Mesendoderm (in vitro differentiated cells): ENCODE results near the gene TBL1X. TPM values are rescaled to one million over a fixed set of nuclear protein-coding genes. Genes with fewer than 3 reads are reported as not detected.

Experiments
- DNase-seq: peaks from one replicate; pipeline ENCODE4 v3.0.0; 2013
- H2AK5ac ChIP-seq: 2 replicates; pipeline ENCODE4 v1.6.1; 2013; ENCODE audit warnings: low read length, inconsistent platforms
- H2BK120ac ChIP-seq: 2 replicates; pipeline ENCODE4 v1.6.1; 2013; ENCODE audit warnings: low read depth, mild to moderate bottlenecking, low read length, moderate library complexity, mixed read lengths
- H2BK15ac ChIP-seq: replicated peaks from 2 replicates; pipeline ENCODE4 v1.6.1; 2013; ENCODE audit warnings: low read depth, mild to moderate bottlenecking, moderate library complexity
- H2BK5ac ChIP-seq: 2 replicates; pipeline ENCODE4 v1.6.1; 2013; ENCODE audit warnings: low read length, inconsistent platforms
- H3K18ac ChIP-seq: 2 replicates; pipeline ENCODE4 v1.6.1; 2013; ENCODE audit warnings: mild to moderate bottlenecking, low read length, mixed read lengths
- H3K23ac ChIP-seq: one replicate; pipeline ENCODE4 v1.6.1; 2013; ENCODE audit warnings: low read length
- H3K27ac ChIP-seq: 2 replicates; pipeline ENCODE4 v1.5.1; 2013; ENCODE audit warnings: low read depth, mild to moderate bottlenecking, inconsistent platforms, low read length, moderate library complexity
- H3K27me3 ChIP-seq: 2 replicates; pipeline ENCODE4 v1.6.1; 2013; ENCODE audit warnings: low read length, control low read depth, mild to moderate bottlenecking, inconsistent platforms; ENCODE audit not compliant: insufficient read depth, poor library complexity
- H3K36me3 ChIP-seq: 2 replicates; pipeline ENCODE4 v1.6.1; 2013; ENCODE audit warnings: low read length, inconsistent platforms; ENCODE audit not compliant: control insufficient read depth, insufficient read depth
- H3K4ac ChIP-seq: one replicate; pipeline ENCODE4 v1.6.1; 2013; ENCODE audit warnings: low read depth, mild to moderate bottlenecking, low read length, moderate library complexity
- H3K4me1 ChIP-seq: 2 replicates; pipeline ENCODE4 v1.6.1; 2013; ENCODE audit warnings: low read depth, low read length, inconsistent platforms; ENCODE audit not compliant: control insufficient read depth
- H3K4me2 ChIP-seq: 2 replicates; pipeline ENCODE4 v1.6.1; 2013; ENCODE audit warnings: low read length
- H3K4me3 ChIP-seq: 2 replicates; pipeline ENCODE4 v1.5.1; 2013; ENCODE audit warnings: mild to moderate bottlenecking, low read length
- H3K56ac ChIP-seq: one replicate; pipeline ENCODE4 v1.6.1; 2013; ENCODE audit warnings: low read length
- H3K79me1 ChIP-seq: 2 replicates; pipeline ENCODE4 v1.6.1; 2013; ENCODE audit warnings: low read length, inconsistent platforms
- H3K79me2 ChIP-seq: 2 replicates; pipeline ENCODE4 v1.6.1; 2013; ENCODE audit warnings: mild to moderate bottlenecking, low read length; ENCODE audit not compliant: control insufficient read depth, insufficient read depth
- H3K9ac ChIP-seq: 2 replicates; pipeline ENCODE4 v1.6.1; 2013; ENCODE audit warnings: low read length, inconsistent platforms
- H4K5ac ChIP-seq: one replicate; pipeline ENCODE4 v1.6.1; 2013; ENCODE audit warnings: low read length
- H4K8ac ChIP-seq: one replicate; pipeline ENCODE4 v1.6.1; 2013; ENCODE audit warnings: low read depth, mild to moderate bottlenecking, control low read depth, low read length, moderate library complexity
- WGBS: extraction: QIAGEN DNeasy Blood & Tissue Kit; methylation state at CpG from one replicate; pipeline ENCODE4 v1.1.7; 2013; ENCODE audit warnings: low lambda C conversion rate, missing lambda C conversion rate; ENCODE audit not compliant: insufficient coverage; ENCODE audit errors: extremely low coverage; 5-methylcytosine and 5-hydroxymethylcytosine counted together
- polyA plus RNA-seq, 2 experiments: library from polyadenylated mRNA; stranded (reverse); fragments of 200-250 nt; gene quantifications; one replicate each; pipeline ENCODE4 v1.2.3, GENCODE V29; 2013

TBL1X gene
- polyA plus RNA-seq (2013, experiment 1 of 2), result 19.6 TPM
- 20.0 TPM for polyA plus RNA-seq (2013, experiment 2 of 2)

GRCh38 chrX:9464435-9465371 is at the start of gene TBL1X:
Gene TBL1X (plus strand): TSS chrX:9465058. CDS start chrX:9653587, 188,529 bp downstream.
- Histone ChIP-seq H2BK5ac (no peak within 1 kb of the TSS), H3K36me3 (no peaks in the 10 kb centered on the region), H3K18ac (peak within 1 kb of the TSS; percentile 98), H2BK120ac (peak within 1 kb of the TSS; percentile 54), H3K9ac (peak within 1 kb of the TSS; percentile 69), H3K4me3 (peak within 1 kb of the TSS; percentile 33), H3K27ac (peak within 1 kb of the TSS; percentile 51), H3K4me2 (peak within 1 kb of the TSS; percentile 42), H2AK5ac (no peak within 1 kb of the TSS), H3K79me2 (peaks cover 22% of the 10 kb centered on the region), H4K8ac (peak within 1 kb of the TSS; percentile 93), H3K4ac (peak within 1 kb of the TSS; percentile 85), H4K5ac (no peak within 1 kb of the TSS), H3K23ac (no peak within 1 kb of the TSS), H3K27me3 (no peaks in the 10 kb centered on the region), H3K56ac (peak within 1 kb of the TSS; percentile 75), H3K79me1 (peaks cover 2% of the 10 kb centered on the region), H3K4me1 (no peaks in the 10 kb centered on the region), H2BK15ac (no peak within 1 kb of the TSS)
- DNase-seq, result peak; percentile 29
- WGBS, result no CpG with 5 or more reads among the region's 99 CpGs

- Histone ChIP-seq H3K18ac (no peak overlapping the region), H3K23ac (no peak overlapping the region)
Measured at GRCh38 chrX:9416562-9417348, 48.1 kb upstream of the TBL1X start.

GRCh38 chrX:9418262-9418661 is 46.6 kb upstream of the TBL1X start:
- Histone ChIP-seq H3K56ac (no peak overlapping the region), H4K5ac (no peak overlapping the region), H3K36me3 (no peaks in the 10 kb centered on the region), H3K79me1 (no peaks in the 10 kb centered on the region), H3K4me1 (no peaks in the 10 kb centered on the region), H3K18ac (no peak overlapping the region), H3K4ac (no peak overlapping the region), H3K4me3 (no peak overlapping the region), H3K9ac (no peak overlapping the region), H3K27ac (no peak overlapping the region), H2BK15ac (no peak overlapping the region), H3K23ac (no peak overlapping the region), H2BK5ac (no peak overlapping the region), H3K27me3 (no peaks in the 10 kb centered on the region), H2AK5ac (no peak overlapping the region), H3K4me2 (no peak overlapping the region), H4K8ac (no peak overlapping the region), H3K79me2 (no peaks in the 10 kb centered on the region), H2BK120ac (no peak overlapping the region)
- DNase-seq, result no peak
- WGBS, result no CpG with 5 or more reads among the region's 6 CpGs

More at GRCh38 chrX:9416562-9417348, 48.1 kb upstream of the TBL1X start:
- H3K4me1 ChIP-seq, result no peaks in the 10 kb centered on the region
- no peak for DNase-seq
- H3K79me1 ChIP-seq, result no peaks in the 10 kb centered on the region
- WGBS, result no CpG with 5 or more reads among the region's 6 CpGs
- no peak overlapping the region for H3K4me2 ChIP-seq
- no peak overlapping the region for H3K4me3 ChIP-seq
- no peak overlapping the region for H3K27ac ChIP-seq
- H3K9ac ChIP-seq, result no peak overlapping the region
- H3K36me3 ChIP-seq, result no peaks in the 10 kb centered on the region
- H2AK5ac ChIP-seq, result no peak overlapping the region
- no peaks in the 10 kb centered on the region for H3K27me3 ChIP-seq
- no peak overlapping the region for H2BK15ac ChIP-seq
- no peak overlapping the region for H3K56ac ChIP-seq
- no peak overlapping the region for H4K8ac ChIP-seq
- no peaks in the 10 kb centered on the region for H3K79me2 ChIP-seq
- H2BK5ac ChIP-seq, result no peak overlapping the region
- no peak overlapping the region for H3K4ac ChIP-seq
- no peak overlapping the region for H2BK120ac ChIP-seq
- no peak overlapping the region for H4K5ac ChIP-seq

- Histone ChIP-seq H2AK5ac (no peak overlapping the region), H2BK15ac (no peak overlapping the region), H3K27ac (no peak overlapping the region), H4K5ac (no peak overlapping the region), H3K4me3 (no peak overlapping the region), H3K18ac (no peak overlapping the region), H4K8ac (no peak overlapping the region), H3K79me1 (no peaks in the 10 kb centered on the region), H3K4ac (no peak overlapping the region), H2BK120ac (no peak overlapping the region), H3K79me2 (no peaks in the 10 kb centered on the region), H3K36me3 (no peaks in the 10 kb centered on the region), H3K4me1 (no peaks in the 10 kb centered on the region), H3K56ac (no peak overlapping the region), H3K27me3 (no peaks in the 10 kb centered on the region), H2BK5ac (no peak overlapping the region), H3K4me2 (no peak overlapping the region), H3K23ac (no peak overlapping the region), H3K9ac (no peak overlapping the region)
- peak; percentile 3 for DNase-seq
- WGBS, result no CpG with 5 or more reads among the region's 14 CpGs
Measured at GRCh38 chrX:9420275-9421265, 44.3 kb upstream of the TBL1X start.

- Histone ChIP-seq H3K4me1 (no peaks in the 10 kb centered on the region), H3K56ac (no peak overlapping the region), H3K4ac (no peak overlapping the region), H3K79me2 (no peaks in the 10 kb centered on the region), H3K79me1 (no peaks in the 10 kb centered on the region), H3K18ac (no peak overlapping the region), H4K8ac (no peak overlapping the region), H2BK15ac (no peak overlapping the region), H3K4me2 (no peak overlapping the region), H2AK5ac (no peak overlapping the region), H2BK120ac (no peak overlapping the region), H2BK5ac (no peak overlapping the region), H3K23ac (no peak overlapping the region), H3K4me3 (no peak overlapping the region), H3K9ac (no peak overlapping the region), H3K27me3 (no peaks in the 10 kb centered on the region), H4K5ac (no peak overlapping the region), H3K27ac (no peak overlapping the region), H3K36me3 (no peaks in the 10 kb centered on the region)
- no peak for DNase-seq
- no CpG with 5 or more reads among the region's 12 CpGs for WGBS
Measured at GRCh38 chrX:9429767-9430166, 35.1 kb upstream of the TBL1X start.
